HG03097 (cell line): ENCODE measurements around the gene COLEC12.

Experiments
- ATAC-seq: cut with Tn5 transposase; IDR thresholded peaks from one replicate; pipeline ENCODE4 v1.9.1; 2021; ENCODE audit not compliant: unreplicated experiment, low FRiP score

COLEC12 gene

DNA sequence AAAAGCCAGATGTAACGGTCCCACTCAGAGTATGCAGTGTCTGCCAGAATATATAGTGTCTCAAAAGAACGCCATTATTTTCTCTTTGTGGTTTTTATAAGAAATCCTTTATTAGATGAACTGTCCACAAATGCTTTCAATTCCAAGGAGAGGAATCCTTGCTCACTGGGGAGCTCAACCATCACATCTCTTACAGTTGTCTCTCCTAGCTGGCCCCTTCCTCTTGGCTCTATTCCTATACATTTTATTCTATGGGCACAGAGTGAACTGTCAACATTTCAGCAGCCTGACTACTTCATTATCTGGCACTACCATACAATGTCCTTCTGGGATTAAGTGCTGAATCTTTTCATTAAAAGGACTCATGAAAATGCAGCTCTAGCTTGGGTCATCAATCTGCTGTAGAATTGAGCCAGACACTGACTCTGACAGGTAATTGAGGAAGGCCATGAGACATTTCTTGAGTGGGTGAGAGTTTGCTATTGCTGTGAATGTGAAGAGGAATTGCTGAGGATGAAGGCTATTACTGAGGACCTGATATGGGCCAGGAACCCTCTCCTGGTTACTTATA, 136.2 kb downstream of the COLEC12 start:
- ATAC-seq: no peak

DNA sequence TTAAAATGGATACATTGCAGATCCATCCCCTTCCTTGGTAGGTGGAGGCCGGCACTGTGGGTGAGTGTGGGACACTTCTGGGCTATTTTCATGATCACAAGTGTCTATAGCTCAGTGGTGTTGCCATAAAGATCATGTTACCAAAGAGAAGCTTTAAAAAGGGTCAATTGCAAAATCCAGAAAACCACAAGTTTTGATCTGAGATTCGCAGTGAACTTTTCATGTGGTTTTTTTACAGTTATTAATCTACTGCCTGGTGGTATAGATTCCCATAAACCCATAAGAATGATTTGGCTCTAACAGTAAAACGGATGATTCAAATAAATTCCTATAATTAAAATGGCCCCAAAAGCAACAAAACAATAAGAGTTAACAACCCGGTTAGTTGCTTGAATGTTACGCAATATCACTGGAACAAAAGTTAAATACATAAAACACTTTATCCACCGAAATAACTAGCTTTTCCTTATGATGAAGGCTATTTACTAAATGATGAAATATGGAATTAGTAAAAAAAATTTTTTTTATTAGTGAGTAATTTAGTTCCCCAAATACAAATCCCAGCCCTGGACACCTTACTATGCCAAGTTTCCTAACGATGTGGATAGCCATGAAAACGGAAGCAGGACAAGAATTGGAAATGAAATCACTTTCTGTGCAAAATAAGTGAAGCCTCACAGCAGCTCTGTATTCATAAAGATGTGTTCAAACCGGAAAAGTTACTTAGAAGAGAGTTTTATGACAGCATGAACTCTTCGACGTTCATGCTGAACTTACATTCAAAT, 137.0 kb downstream of the COLEC12 start:
- ATAC-seq: no peak

DNA sequence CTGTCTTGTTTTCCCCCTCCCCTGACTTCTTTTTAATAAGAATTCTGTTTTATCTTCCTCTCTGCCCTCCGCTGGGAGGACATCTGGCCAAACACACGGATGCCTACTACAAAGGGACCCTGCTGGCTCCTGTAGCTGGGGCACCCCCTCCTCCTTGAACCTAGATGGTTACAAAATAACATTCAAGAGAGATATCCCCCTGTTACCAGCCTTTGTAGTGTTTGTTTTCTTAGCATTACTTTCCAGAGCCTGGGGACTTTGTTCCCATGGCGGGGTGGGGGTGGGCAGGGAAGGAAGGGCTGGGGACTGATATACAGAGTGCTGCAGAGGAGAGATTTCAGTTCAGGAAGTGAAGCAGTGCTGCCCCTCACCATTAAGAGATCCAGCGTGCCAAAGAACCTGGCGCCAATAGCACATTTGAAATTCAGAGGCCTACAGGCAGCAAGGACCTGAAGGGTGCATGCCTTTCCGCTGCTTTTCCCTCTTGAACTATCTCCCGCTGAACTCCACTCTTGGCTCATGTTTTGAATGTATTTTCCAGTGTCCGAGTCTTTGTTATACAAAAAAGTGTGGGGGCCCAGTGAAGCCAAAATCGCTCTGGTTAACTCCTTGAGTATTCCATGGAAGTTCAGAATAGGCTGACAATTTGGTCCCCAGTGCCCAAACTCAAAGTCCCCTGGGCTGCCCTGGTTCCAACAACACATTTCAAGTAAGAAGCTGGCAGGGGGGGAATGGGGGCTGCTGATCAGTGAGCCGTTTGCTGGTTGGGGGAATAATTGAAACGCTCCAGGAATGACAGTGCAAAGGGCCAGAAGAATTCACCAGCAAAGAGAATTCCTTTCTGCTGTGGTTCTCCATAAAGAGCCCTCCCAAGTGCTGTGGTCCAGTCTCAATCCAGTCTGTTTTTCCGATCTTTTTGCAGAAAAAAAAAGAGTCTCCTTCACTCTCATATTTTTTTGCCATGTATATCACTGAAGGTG, 137.9 kb downstream of the COLEC12 start:
- ATAC-seq: no peak

DNA sequence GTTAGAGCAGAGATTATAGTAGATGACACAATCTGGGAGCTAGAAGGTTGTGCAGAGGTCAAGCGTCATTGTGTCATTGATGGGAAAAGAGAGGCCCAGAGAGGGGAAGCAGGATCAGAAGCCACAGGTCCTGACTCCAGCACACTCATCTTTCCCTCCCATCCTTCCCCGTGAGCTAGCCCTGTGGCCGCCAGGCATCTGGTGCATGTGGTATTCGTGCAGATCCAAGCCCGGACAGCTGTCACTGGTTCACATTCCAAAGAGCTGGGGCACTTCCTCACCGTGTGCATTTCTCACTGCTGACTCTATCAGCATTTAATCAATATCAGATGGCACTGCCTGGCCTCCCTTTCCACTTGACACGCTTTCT, 138.6 kb downstream of the COLEC12 start:
- ATAC-seq: no peak

DNA sequence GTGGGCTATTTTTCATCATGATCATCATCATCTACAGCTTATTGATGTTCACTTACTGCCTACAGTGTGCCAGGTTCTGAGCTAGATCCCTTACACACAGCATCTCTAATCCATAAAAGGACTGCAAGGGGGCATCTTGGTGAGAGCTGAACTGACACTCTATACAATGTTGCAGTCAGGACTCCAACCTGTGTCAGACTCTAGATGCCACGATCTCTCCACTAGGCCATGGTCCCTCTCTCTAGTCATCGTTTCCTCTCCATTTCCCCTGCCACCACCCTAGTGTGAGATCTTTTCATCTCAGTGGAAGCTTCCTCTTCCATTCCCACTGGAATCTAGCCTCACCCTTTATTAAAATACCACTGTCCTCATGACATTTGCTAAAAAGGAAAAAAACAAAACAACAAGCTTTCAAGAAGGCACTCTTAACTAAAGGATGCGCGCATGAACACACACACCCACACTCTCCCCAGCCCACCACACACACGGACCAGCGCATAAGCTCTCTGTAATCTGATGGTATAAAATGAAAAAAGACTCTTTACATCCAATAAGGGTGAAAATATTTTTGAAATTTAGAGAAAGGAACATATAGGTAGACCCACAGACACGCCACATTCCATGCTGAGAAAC, 139.3 kb downstream of the COLEC12 start:
- ATAC-seq: no peak

DNA sequence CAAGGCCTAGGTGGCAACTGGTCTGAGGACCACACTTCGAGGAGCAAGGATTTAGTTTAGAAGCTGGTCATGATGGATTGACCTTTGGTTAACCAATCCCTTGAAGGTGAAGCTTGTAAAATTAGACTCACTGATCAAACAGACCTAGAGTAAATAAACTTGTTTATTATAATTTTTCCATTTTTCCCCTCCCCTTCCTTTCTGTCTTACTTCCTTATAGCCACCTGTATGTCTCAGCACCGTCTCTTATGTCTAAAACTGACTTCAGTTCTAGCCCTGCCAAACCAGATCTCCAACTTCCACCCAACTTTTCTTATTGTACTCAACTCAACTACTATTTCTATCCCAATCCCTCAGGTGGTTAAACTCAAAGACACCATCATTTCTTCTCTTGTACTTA, 139.8 kb downstream of the COLEC12 start:
- no peak for ATAC-seq

DNA sequence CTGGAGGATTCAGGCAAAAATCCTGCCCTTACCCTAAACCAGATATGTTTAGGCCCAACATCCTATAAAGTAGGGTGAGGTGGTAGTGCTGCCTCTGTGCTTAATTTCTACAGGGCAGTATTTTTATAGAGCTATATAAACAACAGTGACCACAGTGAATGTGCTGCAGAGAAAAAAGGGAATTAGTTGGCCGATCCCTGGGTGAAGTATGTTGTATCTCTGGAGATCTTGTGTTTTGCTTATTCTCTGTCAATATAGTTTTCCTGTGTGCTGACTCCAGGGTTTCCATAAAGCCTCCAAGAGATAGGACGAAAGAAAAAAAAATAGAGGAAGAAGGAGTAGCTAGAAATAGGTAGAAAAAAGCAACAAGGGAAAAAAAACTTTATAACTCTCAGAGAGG, 143.7 kb downstream of the COLEC12 start:
- no peak for ATAC-seq

DNA sequence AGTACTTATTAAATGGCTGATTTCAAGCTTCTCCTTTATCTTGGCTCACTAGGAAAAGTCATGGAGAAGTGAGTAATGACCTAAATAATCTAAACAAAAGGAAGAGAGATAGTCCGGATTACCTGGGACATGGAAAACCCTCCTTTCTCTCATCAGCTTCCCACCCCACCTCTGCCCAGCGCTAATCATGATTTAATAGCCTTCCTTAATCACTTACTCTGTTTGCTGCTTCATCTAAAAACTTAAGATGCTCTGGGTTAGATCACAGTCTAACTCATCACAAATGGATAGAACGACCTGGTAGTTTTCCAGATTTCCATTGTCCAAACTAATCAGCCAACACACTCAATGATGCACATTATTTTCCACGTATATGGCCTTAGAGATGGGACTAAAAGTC, 144.8 kb downstream of the COLEC12 start:
- no peak for ATAC-seq

DNA sequence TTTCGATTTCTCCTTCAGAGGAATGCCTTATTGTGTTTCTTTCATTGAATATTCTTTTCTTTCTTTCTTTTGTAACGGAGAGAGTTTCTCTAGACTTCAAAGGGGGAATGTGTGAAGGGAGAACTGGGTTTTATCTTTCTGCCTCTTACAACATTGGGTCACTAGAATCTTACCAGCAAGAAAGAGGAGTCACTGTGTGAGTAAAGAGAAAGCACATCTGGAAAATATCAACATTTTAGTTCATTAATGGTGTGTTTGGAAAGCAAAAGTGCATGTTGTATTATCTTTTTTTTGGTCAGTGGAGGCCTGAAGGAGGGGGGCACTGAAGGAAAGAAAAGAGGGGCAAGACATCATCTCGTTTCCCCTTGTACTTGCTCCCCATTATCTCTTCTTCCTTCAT, 146.0 kb downstream of the COLEC12 start:
- no peak for ATAC-seq

DNA sequence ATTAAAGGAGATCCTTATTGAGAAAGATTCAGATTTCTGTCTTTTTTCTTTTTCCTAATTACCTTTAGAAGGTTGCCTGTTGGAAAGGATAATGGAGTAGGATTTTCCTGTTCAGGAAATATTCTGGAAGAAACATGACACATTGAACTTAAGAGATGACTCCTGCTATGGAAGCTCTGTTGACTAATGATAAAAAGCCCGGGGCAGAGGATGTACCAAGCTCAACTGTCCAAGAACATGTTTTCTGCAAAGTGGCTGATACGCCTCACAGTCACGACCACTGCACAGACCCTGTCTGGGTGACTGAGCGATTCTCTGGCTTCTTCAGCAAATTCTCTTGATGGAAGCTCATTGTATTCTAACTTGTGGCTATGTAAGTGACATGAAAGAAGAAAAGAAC, 146.5 kb downstream of the COLEC12 start:
- no peak for ATAC-seq

DNA sequence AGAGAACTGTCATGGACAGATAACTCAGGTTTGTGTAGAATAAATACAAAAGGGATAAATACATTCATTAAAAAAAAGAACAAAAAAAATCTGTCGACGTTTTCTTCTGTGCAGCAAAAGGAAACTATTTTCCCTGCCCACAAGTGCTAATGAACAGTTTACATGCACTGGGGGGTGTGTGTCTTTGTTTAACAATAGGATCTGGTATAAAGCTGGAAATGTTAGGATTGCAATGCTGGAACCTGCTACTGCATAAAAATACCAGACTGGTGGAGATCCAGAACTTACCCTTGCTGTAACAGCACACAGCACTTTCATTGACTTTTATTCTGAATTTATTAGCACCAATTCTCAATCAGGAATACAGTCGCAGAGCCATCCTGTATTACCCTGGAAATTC, 148.1 kb downstream of the COLEC12 start:
- ATAC-seq: no peak

DNA sequence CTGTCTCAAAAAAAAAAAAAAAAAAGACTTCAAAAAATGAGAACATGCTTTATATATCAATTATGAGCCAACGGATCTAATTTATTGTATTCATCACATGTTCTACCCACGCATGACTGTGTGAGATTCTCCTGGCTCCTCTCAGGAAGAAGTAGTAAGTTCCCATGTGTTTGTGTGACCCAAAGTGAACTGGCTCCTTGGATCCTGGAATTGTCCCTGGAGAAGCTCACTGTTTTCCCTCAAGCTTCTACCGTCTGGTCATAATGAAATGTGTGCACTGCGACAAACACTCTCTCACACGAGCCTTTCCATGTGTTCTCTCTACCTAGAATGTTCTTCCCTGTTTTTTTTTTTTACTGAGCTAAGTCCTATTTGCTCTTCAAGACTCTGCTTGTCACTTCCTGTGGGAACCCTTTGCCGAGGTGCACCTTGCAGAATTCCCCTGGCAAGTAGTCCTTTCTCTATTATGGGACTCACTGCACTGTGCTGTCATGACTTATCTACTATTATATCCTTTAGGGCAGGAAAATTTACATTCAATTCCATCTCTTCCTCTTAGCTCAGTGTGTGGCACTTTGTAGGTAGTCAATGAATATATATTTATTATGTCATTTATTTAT, 149.4 kb downstream of the COLEC12 start:
- ATAC-seq: no peak

DNA sequence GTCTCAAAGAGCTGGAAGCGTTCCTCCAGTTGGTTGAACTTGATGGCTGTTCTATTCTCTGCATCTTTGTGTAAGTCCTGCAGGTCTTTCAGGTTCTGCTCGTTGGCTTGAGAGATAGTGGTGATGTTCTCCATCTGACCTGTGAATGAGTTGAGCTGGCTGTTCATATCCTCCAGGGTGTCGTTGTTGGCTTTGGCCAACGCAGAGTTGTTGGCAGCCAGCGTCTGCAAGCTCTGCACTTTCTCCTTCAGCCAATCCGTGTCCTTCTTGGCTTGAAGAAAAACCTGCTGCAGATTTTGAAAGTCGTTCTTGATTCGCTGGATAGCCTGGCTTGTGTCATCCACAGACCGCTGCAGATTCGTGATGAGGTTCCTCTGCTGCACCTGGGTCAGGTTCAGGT, 153.9 kb downstream of the COLEC12 start:
- ATAC-seq: no peak

DNA sequence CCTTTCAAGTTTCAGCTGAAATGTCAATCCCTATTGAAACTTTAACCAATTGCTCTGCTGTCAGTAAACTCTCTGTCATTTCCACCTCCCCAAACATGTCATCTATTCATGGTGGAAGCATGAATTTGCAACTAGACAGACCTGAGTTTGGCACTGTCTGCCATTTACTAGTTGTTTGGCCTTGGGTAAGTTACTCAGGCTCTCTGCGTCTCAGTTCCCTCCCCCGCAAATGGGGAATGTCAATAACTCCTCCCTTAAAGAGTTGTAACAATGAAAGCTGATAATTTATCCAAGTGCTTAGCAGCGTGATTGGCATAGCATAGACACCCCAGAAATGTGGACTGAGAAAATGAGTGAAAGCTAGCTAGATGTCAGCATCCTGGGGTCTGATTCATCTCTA, 159.4 kb downstream of the COLEC12 start:
- no peak for ATAC-seq

DNA sequence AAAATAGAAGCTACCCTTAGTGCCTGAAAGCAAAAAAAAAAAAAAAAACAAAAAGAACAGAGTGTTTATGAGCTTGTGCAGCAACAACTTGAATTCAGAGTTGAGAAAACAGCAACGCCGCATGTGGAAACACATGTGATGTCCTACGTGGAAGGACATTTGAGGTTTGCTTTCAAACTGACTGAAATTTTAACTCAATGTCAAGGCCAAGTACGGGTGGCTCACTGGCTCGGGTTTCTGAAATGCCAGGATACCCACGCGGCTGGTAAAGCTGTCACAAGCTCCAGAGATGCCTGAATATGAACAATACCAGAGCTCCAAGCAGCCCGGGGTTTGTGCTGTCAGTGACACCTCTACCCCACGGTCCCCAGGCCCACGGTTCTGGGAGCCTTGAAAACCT, 160.5 kb downstream of the COLEC12 start:
- no peak for ATAC-seq

DNA sequence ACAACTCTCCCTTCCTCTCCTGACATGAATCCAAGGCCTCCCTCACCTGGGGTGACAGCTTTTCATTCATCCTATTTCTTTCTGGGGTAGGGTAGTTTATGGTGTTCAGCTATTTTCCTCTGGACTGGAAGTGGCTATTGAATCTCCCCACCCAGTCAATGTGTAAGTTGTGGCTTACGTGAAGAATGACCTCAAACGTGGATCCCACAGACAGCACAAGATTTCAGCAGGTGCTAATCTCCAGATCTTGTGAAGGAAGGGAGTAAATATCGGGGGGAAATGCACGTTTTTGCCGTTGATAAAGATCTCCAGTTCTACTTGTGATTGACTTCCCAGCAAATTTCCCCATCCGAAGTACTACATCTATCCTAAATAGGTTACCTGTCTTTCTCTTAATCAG, 161.3 kb downstream of the COLEC12 start:
- ATAC-seq: no peak

DNA sequence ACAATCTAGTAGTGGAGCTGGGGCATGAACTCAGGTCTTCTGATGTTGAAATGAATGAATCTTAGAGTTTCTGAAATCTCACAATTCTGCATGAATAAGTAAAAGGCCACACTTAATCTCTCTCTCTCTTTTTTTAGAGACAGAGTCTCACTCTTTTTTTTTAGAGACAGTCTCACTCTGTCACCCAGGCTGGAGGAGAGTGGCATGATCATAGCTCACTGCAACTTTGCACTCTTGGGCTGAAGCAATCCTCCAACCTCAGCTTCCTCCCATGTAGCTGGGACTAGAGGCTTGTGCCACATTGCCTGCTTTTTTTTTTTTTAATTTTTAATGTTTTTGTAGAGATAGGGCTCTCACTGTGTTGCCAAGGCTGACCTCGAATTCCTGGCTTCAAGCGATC, 163.8 kb downstream of the COLEC12 start:
- ATAC-seq: no peak

DNA sequence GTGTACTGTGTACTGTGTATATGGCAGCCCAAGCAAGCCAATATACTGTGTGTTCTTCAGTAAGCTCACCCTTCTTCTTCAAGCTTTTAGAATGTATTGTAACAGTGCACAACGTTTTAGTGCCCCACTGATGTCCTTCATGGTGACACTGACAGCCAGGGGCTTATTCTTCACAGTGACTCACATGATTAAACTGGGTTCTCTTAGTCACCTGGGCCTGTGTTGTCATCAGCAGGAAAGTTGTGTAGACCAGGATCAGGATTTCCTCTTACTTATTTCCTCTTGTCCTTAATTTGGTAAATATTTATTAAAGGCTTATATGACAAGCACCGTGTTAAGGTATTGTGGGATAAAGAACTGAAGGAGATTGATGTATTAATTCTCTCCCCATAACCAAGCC, 164.8 kb downstream of the COLEC12 start:
- no peak for ATAC-seq

DNA sequence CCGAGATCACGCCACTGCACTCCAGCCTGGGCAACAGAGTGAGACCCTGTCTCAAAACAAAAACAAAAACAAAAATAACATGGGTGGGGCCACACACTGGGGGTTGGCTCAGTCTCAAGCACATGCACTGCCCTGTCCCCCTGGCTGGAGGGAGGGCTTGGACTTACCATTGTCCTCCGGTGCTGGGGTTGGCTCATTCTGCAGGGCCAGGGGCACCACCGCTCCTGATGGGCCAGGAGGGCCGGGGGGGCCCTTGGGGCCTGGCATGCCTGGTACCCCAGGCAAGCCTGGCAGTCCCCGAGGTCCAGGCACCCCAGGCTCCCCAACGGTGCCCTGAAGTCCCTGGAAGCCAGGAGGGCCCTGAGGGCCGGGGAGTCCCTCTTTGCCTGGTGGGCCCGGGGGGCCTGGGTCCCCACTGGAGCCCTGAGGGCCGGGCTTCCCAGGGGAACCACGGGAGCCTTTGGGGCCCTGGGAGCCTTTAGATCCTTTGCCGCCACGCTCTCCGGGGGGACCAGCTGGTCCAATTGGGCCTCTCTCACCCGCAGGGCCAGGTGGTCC, 165.8 kb downstream of the COLEC12 start:
- no peak for ATAC-seq
